Ishikawa (cell line): ENCODE data around the gene TCF4.

Experiments used
- CEBPB ChIP-seq: IDR thresholded peaks from 2 replicates; pipeline ENCODE4 v1.6.1; 2012
- EP300 ChIP-seq: IDR thresholded peaks from 2 replicates; pipeline ENCODE4 v1.6.1; 2012; ENCODE audit warnings: borderline replicate concordance
- RAD21 ChIP-seq: IDR thresholded peaks from 2 replicates; pipeline ENCODE4 v1.6.1; 2012; ENCODE audit warnings: low read depth
- REST ChIP-seq: IDR thresholded peaks from 2 replicates; pipeline ENCODE4 v1.6.1; 2012; ENCODE audit warnings: low read depth, mild to moderate bottlenecking
- TAF1 ChIP-seq: IDR thresholded peaks from 2 replicates; pipeline ENCODE4 v1.6.1; 2012; ENCODE audit warnings: low read depth, mild to moderate bottlenecking
- TCF12 ChIP-seq: IDR thresholded peaks from 2 replicates; pipeline ENCODE4 v1.6.1; 2012; ENCODE audit warnings: low read depth
- USF1 ChIP-seq: IDR thresholded peaks from 2 replicates; pipeline ENCODE4 v1.6.1; 2012

GRCh38 chr18:55229682-55230081 lies 358.3 kb downstream of the TCF4 start:
- TF ChIP-seq CEBPB (no peak), REST (no peak), RAD21 (no peak), EP300 (no peak), TAF1 (no peak), USF1 (no peak), TCF12 (no peak)
